GM19452 (cell line): ENCODE data around the gene GRB10.

Source experiments
- ATAC-seq: cut with Tn5 transposase; IDR thresholded peaks from one replicate; pipeline ENCODE4 v1.9.1; 2021; ENCODE audit not compliant: unreplicated experiment

Gene GRB10

DNA sequence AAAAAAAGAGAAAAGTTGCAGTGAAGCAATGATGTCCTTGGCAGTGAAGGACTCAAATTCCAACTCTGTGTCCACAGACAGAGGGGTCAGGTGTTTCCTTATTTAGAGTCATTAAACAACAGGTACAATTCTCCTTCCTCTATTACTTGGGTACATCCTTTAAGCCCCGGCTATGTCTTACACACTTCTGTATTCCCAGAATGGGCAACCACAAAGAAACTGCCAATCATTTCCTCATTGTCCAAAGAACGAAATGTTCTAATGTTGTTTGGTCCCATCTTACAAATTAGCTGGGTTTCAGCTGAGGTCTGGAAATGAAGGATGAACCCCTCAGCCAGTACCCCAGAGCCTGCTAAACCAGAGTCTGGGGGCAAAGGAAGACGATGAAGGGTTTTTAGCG lies 59.5 kb downstream of the GRB10 start:
- no peak for ATAC-seq

- no peak for ATAC-seq
These were observed 60.9 kb downstream of the GRB10 start for GRCh38 chr7:50721661-50722259.

- ATAC-seq, result no peak
These were observed 61.5 kb downstream of the GRB10 start for GRCh38 chr7:50721160-50721559.

DNA sequence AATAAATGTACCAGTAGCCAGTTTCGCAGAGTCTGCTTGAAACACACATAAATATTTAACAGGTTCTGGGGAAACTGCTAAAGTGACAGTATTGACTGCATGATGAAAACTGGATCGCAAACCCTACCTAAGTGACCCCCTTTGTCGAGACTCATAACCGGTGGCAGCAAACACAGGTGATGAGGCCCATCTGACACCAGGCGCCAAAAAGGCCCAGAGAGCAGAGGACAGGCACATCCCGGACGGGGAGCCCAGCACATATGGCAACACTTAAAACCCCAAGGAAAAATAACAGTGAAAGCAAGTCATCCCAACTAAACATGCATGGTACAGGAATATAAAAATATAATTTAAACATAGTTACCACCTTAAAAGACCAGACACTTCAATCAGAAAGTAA lies 62.4 kb downstream of the GRB10 start:
- ATAC-seq, result no peak

GRCh38 chr7:50718876-50719275 lies 63.8 kb downstream of the GRB10 start:
- no peak for ATAC-seq

- no peak for ATAC-seq
These were observed 64.4 kb downstream of the GRB10 start for GRCh38 chr7:50718311-50718710.

DNA sequence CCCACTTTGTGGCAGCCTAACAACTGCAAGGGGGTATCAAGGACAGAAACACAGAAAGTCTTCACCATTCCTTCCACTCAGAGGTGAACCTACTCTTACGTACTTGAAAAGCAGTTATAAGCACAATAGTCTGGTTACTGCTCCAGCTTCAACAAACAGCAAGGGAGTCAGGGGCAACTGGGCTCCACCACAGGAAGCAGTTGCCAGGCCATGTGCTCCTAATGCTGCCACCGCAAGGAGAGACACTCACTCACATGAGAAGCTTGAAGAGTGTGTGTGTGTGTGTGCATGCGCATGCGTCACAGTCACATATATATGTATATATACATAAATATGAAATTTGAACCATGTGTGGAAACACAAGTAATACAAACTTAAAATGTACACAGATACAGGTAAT lies 65.5 kb downstream of the GRB10 start:
- ATAC-seq, result no peak

DNA sequence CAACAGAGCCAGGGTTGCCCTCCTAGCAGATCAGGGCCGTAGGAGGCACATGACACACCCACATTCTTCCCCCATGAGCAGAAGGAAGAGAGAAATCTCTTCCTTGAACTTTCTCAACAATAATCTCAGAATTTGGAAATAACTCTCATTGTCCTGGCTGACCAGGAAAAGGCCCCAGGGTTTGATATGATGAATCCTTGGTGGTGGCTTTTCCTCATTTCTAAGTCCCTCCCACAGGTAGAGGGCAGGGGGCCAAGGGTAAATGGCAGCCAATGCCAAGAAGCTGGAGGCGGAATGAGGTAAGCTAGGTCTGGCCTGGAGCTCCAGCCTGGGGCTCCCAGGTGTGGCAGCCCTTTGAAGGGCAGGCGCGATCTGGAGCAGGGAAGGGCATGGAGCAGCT lies 67.8 kb downstream of the GRB10 start:
- ATAC-seq, result no peak

DNA sequence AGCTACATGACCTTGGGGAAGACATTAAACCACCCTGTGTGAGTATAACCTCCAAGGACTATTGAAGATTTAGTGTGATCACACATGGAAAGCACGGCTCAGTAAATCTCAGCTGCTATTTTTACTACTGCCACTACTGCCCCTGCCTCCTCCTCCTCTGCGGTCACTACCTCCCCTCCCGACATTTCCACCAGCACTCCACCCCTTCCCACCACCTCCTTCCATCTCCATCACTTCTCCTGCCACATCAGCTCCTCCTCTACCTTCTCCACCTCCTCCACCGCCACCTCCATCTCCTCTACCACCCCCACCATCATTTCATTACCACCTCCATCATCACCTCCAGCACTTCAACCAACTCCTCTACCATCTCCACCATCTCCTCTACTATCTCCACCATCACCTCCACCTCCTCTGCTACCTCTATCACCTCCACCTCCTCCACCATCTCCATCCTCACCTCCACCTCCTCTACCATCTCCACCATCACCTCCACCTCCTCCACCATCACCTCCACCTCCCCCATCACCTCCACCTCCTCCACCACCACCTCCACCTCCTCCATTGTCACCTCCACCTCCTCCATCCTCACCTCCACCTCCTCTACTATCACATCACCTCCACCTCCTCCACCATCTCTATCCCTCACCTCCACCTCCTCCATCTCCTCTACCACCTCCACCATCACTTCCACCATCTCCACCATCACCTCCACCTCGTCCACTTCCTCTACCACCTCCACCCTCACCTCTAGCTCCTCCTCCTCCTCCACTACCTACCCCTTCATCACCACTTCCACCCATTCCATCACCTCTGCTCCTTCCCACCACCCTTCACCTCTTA lies 69.4 kb downstream of the GRB10 start:
- no peak for ATAC-seq

GRCh38 chr7:50712252-50713122 lies 70.2 kb downstream of the GRB10 start:
- no peak for ATAC-seq

DNA sequence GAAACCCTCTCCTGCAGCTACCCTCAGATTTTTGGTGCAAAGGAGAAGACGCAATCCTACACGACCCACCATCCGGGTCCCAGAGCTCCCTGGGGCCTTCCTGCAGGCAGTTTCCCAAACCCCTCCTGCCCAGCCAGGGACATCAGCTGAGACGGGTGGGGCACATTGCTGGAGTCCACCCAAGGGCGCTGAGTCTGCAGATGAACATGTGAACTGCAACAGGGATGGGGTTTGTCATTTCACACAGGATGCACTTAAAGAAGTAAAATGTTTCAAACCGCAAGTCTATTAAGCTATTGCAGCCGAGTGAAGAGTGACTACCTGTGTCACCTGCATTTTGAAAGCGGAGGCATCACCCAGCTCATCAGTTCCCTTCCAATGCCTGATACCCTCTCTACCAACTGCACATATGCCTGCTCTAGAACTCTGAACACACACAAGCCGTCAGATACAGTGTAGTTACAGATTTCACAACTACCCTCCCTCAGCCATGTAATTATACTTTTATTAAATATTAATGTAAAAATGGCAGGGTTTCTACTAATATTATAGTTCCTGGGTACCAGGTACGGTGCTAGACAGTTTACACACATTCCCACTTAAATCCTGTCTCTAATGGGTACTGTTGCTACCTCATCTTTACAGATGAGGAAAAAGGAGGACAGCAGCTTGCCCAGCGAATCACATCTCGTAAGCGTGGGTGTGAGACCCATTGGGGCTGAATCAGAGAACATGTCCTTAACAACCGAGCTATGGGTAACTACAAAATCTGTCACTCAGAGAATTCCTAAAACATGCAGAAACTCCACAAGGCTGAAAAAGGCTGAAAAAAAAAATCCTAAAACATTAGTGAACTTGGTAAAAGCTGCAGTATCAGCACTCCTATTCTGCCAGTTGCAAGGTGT lies 71.2 kb downstream of the GRB10 start:
- ATAC-seq, result no peak

- no peak for ATAC-seq
These were observed 72.1 kb downstream of the GRB10 start for GRCh38 chr7:50710441-50711154.

DNA sequence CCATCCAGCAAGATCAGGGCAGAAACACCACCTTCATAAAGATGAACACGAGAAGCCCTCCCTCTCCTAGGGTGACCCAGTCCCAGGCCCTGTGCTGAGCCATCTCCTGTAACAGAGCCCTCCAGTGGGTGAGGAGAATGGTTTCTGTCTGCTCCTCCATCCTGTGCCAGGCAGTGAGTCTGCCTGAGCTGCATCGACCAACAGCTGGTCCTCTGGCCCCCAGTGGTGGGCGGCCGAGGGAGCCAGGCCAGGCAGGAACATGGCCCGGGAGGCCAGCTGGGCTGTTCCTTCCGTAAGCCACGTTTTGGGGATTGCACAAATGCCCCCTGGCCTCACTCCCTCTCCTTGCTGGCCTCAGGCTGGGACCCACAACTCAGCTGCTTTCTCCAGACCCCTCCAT lies 73.5 kb downstream of the GRB10 start:
- no peak for ATAC-seq

- no peak for ATAC-seq
These were observed 75.3 kb downstream of the GRB10 start for GRCh38 chr7:50707236-50708006.

DNA sequence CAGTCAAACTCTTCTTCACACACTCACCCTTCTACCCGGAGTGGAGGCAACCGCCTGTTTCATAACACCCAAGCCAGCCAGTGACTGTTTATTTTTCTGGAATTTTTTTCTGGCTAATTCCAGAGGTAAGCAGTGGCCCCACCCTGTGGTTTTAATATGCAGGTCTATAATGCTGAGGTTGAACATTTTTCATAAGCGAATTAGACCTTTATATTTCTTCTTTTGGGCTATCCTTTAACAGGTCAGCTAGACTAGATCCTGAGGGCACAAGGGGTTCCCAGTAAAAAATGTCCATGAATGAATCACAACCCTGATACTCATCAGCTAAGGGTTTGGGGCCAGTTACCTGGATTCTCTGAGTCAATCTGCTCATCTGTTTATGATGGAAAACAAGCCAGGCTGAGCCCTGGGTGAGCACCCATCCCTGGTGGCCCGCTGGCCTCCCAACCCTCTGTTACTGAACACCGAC lies 76.2 kb downstream of the GRB10 start:
- no peak for ATAC-seq

- ATAC-seq, result no peak
These were observed 77.9 kb downstream of the GRB10 start for GRCh38 chr7:50704844-50705243.

GRCh38 chr7:50703654-50704053 lies 79.0 kb downstream of the GRB10 start:
- no peak for ATAC-seq

DNA sequence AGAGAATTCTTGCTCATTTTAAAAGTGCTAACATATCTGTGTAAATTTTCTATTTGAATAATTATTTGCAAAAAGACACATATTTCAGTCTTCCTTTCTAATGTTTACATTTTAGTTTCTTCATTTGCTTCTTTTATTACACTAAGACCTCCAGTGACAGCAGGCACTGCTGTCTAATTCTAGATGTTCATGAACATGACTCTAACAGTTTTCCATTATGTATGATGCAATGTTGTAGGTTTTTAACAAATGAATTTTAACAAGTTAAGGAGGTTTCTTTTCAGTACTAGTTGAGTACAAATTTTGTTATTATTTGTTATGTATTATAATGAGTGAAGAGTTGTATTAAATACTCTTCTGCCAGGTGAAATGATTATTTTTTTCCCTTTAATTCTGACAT lies 83.6 kb downstream of the GRB10 start:
- no peak for ATAC-seq

DNA sequence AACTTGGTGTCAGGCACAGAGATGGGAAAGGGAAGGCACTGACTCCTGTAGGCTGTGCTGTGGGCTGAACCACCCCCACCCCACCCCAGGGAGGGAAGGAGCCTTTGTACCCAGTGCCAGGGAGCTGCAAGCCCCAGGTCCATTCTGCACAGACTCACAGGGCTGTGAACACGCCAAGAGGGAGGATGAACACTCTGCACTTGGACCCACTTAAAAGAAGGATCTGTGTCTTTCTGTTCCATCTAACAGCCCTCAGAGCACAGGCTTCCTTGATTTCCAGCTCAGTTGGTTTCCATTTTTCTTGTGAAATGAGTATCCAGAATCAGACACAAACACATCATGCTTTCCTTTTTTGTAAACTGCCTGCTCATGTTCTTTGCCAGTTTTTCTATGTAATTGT lies 84.9 kb downstream of the GRB10 start:
- ATAC-seq, result no peak
